ENCODE data around the gene EPB42. TPM values are rescaled to one million over a fixed set of nuclear protein-coding genes. Genes with fewer than 3 reads are reported as not detected.

EPB42 gene
- total RNA-seq, 1 experiment from 2014 or later: not detected

DNA sequence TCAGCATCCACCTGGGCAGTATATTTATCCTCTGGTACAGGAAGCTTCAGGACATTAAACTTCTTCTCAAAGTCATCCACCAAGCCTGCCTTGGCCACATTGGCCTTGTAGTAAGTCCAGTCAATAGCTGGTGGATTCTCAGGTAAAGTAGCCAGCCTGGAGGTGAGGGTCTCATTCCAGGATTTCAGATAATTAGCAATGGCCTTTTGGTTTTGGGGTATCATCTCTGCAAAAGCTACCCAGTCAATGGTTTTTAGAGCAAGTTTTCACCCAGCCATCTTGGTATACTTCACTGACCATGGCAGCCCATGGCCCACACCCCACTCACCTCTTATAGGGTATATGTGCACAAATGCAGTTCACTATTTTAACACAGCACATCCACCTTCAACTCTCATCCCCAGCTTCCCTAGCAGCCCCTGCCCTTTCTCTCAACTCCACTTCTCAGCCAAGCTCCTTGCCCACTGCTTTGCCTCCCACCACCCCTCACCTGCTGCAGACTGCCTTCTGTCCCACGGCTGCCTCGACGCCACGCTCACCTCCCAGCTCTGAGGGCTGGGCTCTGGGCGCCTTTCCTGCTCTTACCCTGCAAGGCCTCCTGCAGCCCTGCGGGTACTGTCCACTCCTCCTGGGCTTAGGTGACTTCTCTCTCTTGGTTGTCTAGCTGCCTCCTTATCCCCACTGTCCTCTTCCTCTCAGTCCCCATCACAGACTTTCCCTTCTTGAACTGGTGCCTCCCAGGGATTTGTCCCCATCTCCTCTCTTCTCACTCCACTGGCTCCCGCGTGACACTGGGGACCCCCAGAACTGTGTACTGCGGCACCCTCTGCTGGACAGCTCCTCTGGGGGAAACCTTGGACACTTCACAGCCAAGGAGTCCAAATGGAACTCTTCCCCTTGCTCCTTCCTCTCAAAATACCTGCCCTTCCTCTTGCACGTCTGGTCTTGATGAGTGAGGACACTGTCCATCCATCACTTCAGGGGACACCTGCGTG, 47.6 kb upstream of the EPB42 start (continued):
- TF ChIP-seq, protein P1, sequence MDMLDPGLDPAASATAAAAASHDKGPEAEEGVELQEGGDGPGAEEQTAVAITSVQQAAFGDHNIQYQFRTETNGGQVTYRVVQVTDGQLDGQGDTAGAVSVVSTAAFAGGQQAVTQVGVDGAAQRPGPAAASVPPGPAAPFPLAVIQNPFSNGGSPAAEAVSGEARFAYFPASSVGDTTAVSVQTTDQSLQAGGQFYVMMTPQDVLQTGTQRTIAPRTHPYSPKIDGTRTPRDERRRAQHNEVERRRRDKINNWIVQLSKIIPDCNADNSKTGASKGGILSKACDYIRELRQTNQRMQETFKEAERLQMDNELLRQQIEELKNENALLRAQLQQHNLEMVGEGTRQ (CRISPR knock-in tag; IDR thresholded peaks at IDR 0.05): no peak
- no peak for TF ChIP-seq RORB (CRISPR knock-in tag; IDR thresholded peaks at IDR 0.05)
- no peak for TF ChIP-seq SMAD3 (CRISPR knock-in tag; IDR thresholded peaks at IDR 0.05; ENCODE audit: borderline replicate concordance)
- TF ChIP-seq JAZF1 (CRISPR knock-in tag; IDR thresholded peaks at IDR 0.05): no peak
- TF ChIP-seq, protein P2, sequence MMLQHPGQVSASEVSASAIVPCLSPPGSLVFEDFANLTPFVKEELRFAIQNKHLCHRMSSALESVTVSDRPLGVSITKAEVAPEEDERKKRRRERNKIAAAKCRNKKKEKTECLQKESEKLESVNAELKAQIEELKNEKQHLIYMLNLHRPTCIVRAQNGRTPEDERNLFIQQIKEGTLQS (CRISPR knock-in tag; conservative IDR thresholded peaks at IDR 0.05): no peak
- TF ChIP-seq ZNF317 (CRISPR knock-in tag; IDR thresholded peaks at IDR 0.05; ENCODE audit: borderline replicate concordance, low read depth): no peak
- TF ChIP-seq, protein P3, sequence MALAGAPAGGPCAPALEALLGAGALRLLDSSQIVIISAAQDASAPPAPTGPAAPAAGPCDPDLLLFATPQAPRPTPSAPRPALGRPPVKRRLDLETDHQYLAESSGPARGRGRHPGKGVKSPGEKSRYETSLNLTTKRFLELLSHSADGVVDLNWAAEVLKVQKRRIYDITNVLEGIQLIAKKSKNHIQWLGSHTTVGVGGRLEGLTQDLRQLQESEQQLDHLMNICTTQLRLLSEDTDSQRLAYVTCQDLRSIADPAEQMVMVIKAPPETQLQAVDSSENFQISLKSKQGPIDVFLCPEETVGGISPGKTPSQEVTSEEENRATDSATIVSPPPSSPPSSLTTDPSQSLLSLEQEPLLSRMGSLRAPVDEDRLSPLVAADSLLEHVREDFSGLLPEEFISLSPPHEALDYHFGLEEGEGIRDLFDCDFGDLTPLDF (CRISPR knock-in tag; IDR thresholded peaks at IDR 0.05): no peak

DNA sequence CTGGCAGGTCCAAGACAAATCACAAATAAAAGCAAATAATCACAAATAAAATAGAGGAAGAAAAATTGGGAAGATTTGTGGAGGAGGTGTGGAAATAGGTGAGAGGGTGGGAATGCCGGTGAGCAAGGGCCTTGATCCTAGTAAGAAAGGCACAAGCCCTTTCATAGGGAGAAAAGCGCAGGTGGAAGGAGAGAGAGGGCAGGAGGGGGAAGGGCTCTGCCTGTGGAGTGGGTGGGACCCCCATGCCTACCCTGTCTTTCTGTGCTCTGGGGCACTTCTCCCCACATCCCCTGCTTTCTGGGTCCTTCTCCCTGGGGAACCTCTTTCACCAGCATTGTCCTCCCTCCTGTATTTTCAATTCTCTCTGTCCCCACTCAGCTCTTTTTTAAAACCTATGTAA, 46.6 kb upstream of the EPB42 start:
- no peak overlapping the region for H3K27ac Mint-ChIP-seq
- H3K36me3 Mint-ChIP-seq: no peaks in the 10 kb centered on the region
- TF ChIP-seq NFYB (CRISPR knock-in tag; conservative IDR thresholded peaks at IDR 0.05; ENCODE audit: low read depth) (no peak), NR2C2 (CRISPR knock-in tag; IDR thresholded peaks at IDR 0.05) (no peak), ETV6 (CRISPR knock-in tag; IDR thresholded peaks at IDR 0.05) (no peak), IRF2 (CRISPR knock-in tag; IDR thresholded peaks at IDR 0.05; ENCODE audit: borderline replicate concordance, low read depth) (no peak), ZNF423 (CRISPR knock-in tag; IDR thresholded peaks at IDR 0.05) (no peak), NFATC4 (CRISPR knock-in tag; IDR thresholded peaks at IDR 0.05) (no peak), SMAD4 (CRISPR knock-in tag; IDR thresholded peaks at IDR 0.05) (no peak), SOX15 (CRISPR knock-in tag; IDR thresholded peaks at IDR 0.05) (no peak)
- TF ChIP-seq, protein P4, sequence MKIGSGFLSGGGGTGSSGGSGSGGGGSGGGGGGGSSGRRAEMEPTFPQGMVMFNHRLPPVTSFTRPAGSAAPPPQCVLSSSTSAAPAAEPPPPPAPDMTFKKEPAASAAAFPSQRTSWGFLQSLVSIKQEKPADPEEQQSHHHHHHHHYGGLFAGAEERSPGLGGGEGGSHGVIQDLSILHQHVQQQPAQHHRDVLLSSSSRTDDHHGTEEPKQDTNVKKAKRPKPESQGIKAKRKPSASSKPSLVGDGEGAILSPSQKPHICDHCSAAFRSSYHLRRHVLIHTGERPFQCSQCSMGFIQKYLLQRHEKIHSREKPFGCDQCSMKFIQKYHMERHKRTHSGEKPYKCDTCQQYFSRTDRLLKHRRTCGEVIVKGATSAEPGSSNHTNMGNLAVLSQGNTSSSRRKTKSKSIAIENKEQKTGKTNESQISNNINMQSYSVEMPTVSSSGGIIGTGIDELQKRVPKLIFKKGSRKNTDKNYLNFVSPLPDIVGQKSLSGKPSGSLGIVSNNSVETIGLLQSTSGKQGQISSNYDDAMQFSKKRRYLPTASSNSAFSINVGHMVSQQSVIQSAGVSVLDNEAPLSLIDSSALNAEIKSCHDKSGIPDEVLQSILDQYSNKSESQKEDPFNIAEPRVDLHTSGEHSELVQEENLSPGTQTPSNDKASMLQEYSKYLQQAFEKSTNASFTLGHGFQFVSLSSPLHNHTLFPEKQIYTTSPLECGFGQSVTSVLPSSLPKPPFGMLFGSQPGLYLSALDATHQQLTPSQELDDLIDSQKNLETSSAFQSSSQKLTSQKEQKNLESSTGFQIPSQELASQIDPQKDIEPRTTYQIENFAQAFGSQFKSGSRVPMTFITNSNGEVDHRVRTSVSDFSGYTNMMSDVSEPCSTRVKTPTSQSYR (CRISPR knock-in tag; IDR thresholded peaks at IDR 0.05): no peak
- TF ChIP-seq, protein P5, sequence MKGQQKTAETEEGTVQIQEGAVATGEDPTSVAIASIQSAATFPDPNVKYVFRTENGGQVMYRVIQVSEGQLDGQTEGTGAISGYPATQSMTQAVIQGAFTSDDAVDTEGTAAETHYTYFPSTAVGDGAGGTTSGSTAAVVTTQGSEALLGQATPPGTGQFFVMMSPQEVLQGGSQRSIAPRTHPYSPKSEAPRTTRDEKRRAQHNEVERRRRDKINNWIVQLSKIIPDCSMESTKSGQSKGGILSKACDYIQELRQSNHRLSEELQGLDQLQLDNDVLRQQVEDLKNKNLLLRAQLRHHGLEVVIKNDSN (CRISPR knock-in tag; IDR thresholded peaks at IDR 0.05): no peak
- TF ChIP-seq, protein P6, sequence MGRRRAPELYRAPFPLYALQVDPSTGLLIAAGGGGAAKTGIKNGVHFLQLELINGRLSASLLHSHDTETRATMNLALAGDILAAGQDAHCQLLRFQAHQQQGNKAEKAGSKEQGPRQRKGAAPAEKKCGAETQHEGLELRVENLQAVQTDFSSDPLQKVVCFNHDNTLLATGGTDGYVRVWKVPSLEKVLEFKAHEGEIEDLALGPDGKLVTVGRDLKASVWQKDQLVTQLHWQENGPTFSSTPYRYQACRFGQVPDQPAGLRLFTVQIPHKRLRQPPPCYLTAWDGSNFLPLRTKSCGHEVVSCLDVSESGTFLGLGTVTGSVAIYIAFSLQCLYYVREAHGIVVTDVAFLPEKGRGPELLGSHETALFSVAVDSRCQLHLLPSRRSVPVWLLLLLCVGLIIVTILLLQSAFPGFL (CRISPR knock-in tag; IDR thresholded peaks at IDR 0.05; ENCODE audit: borderline replicate concordance): no peak
- no peaks in the 10 kb centered on the region for H3K4me1 Mint-ChIP-seq
- H3K27me3 Mint-ChIP-seq (ENCODE audit: low read depth): peaks cover 3% of the 10 kb centered on the region; the same call in 1 of the 2 replicates
- ATAC-seq (no peak), DNase-seq (ENCODE audit: low spot score) (no peak)
- H3K4me3 Mint-ChIP-seq: no peak overlapping the region
- ChIA-PET POLR2A (no interaction called here), CTCF (interaction anchor here (0.9 to 7.4 kb wide), 7 partner anchors 13 to 63 kb away, joined by 3 to 89 read pairs (median 7); no protein-coding TSS in a partner anchor)
- H3K9me3 Mint-ChIP-seq: peaks cover 3% of the 10 kb centered on the region; the same call in 1 of the 2 replicates
